Prostate gland (tissue), 2 donors: ENCODE results near the gene ACTN4.

Source experiments
- CTCF ChIP-seq, 4 experiments: fragments of 200-600 bp in 2 of 4; fragments of 450-650 bp in 2 of 4; sonication (generic) in 2 of 4; IDR thresholded peaks; 1 replicate in 3 of 4; 2 replicates in 1 of 4; pipeline ENCODE4 v1.5.1; 2016 to 2019; ENCODE audit warnings: antibody characterized with exemption in 4 of 4, mild to moderate bottlenecking in 2 of 4, moderate library complexity in 2 of 4
- POLR2A ChIP-seq: fragments of 450-650 bp; IDR thresholded peaks from one replicate; pipeline ENCODE4 v1.6.1; 2016; ENCODE audit warnings: antibody characterized with exemption, mild to moderate bottlenecking

DNA sequence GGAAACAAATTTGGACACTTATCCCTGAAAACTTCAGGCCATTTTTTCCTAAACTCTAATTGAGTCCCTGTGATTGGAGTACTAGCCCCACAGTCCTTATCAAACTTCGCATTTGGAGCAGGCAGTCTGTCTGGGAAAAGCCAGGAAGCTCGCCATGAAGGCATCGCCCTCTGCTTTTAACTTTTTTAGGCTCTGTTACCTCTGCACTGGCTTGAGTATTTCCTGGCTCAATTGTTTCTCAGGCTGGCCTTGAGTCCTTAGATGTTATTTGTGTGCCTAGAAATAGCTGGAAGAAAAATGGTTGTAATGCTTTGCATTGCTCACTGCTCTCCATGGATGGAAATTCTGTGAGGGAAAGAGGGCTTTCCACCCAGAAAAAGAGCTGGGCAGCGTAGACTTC, 24.2 kb downstream of the ACTN4 start:
- TF ChIP-seq POLR2A, result no peak
- TF ChIP-seq CTCF (IDR thresholded peaks at IDR 0.05), result no peak
